OCI-LY1 (cell line): ENCODE measurements around the gene SUPT3H.

Experiments used
- CTCF ChIP-seq: fragments of 200-600 bp; sonication (generic), shearing (Covaris generic); IDR thresholded peaks from 2 replicates; pipeline ENCODE4 v1.5.1; 2017; ENCODE audit warnings: mild to moderate bottlenecking, antibody characterized with exemption, low read length, moderate library complexity, mixed read lengths
- EZH2 ChIP-seq: fragments of 200-600 bp; sonication (generic), shearing (Covaris generic); IDR thresholded peaks from 2 replicates; pipeline ENCODE4 v1.8.0; 2017; ENCODE audit warnings: borderline replicate concordance, mixed run types, mild to moderate bottlenecking, antibody characterized with exemption, low read length, moderate library complexity, mixed read lengths

GRCh38 chr6:45148711-45149341, 228.9 kb downstream of the SUPT3H start:
- no peak for TF ChIP-seq EZH2
- TF ChIP-seq CTCF = no peak
